Measurements from ENCODE around the gene LAT. TPM values are rescaled to one million over a fixed set of nuclear protein-coding genes. Genes with fewer than 3 reads are reported as not detected.
A peak's percentile ranks its signal among the peaks of the same experiment; 100 is the strongest.

Gene LAT
- total and polyA plus RNA-seq, 7 donors = 1.4 to 26.2 (median 7.1) TPM

DNA sequence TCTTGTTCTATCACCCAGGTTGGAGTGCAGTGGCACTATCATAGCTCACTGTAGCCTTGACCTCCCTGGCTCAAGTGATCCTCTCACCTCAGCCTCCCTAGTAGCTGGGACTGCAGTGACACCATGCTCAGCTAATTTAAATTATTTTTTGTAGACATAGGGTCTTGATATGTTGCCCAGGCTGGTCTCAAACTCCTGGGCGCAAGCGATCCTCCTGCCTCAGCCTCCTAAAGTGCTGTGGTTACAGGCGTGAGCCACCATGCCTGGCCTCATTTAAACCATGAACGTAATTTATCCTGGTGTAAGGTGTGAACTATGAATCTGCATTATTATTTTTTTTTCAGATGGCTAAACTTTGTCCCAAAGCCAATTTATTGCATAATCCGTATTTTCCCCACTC lies 37.3 kb downstream of the LAT start:
- intact Hi-C loops (cut with DNase I) = no loop called here

DNA sequence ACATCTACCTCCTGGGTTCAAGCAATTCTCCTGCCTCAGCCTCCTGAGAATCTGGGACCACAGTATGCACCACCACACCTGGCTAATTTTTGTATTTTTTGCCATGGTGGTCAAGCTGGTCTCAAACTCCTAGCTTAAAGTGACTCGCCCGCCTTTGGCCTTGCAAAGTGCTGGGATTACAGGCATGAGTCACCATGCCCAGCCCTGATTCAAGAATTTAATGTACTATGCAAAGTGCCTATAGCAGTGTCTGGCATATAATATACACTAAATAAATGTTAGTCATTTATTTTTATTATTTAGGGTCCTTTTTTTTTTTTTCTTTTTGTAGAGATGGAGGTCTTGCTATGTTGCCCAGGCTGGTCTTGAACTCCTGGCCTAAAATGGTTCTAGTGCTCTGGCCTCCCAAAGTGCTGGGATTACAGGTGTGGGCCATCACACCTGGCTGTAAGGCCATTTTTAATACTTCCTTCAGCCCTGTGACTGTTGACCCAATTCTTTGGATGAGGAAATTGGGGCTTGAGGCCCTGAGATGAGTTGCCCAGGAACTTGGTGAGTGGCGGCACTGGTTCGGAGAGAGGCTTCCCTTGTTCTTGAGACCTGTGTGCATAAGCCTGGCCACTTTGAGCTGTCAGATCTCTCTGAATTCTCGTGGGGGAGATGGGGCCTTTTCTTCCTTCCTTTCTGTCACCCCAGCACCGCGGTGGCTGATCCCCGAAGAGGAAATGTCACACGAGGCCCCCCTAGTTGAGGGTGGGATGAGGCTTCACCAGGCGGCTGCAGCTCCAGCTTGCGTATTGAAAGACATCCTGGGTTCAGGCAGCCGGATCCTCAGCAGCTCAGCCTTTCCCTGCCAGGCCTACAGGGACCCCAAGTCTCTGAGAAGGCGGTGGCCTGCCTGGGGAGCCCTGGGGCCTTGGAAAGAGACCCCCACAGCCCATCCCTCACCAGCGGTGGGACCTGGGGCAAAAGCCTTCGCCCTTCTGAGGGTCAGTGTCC lies 38.7 kb downstream of the LAT start:
- TF ChIP-seq, protein P1, sequence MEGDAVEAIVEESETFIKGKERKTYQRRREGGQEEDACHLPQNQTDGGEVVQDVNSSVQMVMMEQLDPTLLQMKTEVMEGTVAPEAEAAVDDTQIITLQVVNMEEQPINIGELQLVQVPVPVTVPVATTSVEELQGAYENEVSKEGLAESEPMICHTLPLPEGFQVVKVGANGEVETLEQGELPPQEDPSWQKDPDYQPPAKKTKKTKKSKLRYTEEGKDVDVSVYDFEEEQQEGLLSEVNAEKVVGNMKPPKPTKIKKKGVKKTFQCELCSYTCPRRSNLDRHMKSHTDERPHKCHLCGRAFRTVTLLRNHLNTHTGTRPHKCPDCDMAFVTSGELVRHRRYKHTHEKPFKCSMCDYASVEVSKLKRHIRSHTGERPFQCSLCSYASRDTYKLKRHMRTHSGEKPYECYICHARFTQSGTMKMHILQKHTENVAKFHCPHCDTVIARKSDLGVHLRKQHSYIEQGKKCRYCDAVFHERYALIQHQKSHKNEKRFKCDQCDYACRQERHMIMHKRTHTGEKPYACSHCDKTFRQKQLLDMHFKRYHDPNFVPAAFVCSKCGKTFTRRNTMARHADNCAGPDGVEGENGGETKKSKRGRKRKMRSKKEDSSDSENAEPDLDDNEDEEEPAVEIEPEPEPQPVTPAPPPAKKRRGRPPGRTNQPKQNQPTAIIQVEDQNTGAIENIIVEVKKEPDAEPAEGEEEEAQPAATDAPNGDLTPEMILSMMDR (IDR thresholded peaks at IDR 0.05) = no peak
- TF ChIP-seq POLR2AphosphoS5 (IDR thresholded peaks at IDR 0.05) (no peak), EP300 (IDR thresholded peaks at IDR 0.05) (no peak), POLR2A (IDR thresholded peaks at IDR 0.05) (no peak)
- Histone ChIP-seq H3K9me3 (no peaks in the 10 kb centered on the region), H3K27ac (no peak overlapping the region), H3K36me3 (no peaks in the 10 kb centered on the region), H3K27me3 (peaks cover 0 to 7% (median 0%) of the 10 kb centered on the region in 3 donors), H3K4me1 (no peaks in the 10 kb centered on the region), H3K4me3 (no peak overlapping the region)
- 61 to 77% methylated on average over 15 of the region's 15 CpGs for WGBS, 2 donors
- DNase-seq = peak; percentile 34
- intact Hi-C loops (cut with DNase I) = no loop called here

More for the DNA sequence above, 37.3 kb downstream of the LAT start:
- H3K36me3 ChIP-seq = no peaks in the 10 kb centered on the region
- H3K27ac ChIP-seq = no peak overlapping the region
- H3K27me3 ChIP-seq = peaks cover 0 to 7% (median 0%) of the 10 kb centered on the region in 3 donors
- H3K4me3 ChIP-seq = no peak overlapping the region
- TF ChIP-seq, protein P1 (IDR thresholded peaks at IDR 0.05) = no peak
- TF ChIP-seq POLR2AphosphoS5 (IDR thresholded peaks at IDR 0.05) (no peak), POLR2A (IDR thresholded peaks at IDR 0.05) (no peak), EP300 (IDR thresholded peaks at IDR 0.05) (no peak)
- H3K4me1 ChIP-seq = no peaks in the 10 kb centered on the region
- DNase-seq = no peak
- WGBS, 2 donors = 84 to 93% methylated on average over 5 of the region's 5 CpGs
- H3K9me3 ChIP-seq = no peaks in the 10 kb centered on the region

DNA sequence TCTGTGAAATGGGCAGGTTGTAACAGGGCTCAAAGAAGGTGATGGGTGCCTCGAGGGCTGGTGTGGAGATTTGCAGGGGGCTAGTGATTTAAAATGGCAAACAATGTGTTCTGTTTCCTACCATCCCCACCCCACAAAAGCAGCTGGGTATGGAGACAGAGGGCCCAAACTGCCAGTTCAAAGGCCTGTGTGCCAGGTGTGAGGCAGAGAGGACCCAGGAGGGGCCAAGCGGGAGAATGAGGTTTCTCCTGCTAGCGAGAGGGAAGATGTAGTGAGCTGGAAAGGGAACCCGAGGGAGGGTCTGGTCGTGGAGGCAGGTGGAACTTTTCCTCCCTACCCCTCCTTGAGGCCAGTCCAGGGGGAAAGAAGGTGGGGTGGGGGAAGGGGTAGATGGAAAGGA lies 39.4 kb downstream of the LAT start:
- Histone ChIP-seq H3K4me1 (no peaks in the 10 kb centered on the region), H3K27me3 (peaks cover 0 to 7% (median 0%) of the 10 kb centered on the region in 3 donors), H3K9me3 (no peaks in the 10 kb centered on the region), H3K36me3 (no peaks in the 10 kb centered on the region), H3K4me3 (no peak overlapping the region), H3K27ac (no peak overlapping the region)
- WGBS, 2 donors = 53 to 64% methylated on average over 5 of the region's 5 CpGs
- TF ChIP-seq EP300 (IDR thresholded peaks at IDR 0.05) = no peak
- TF ChIP-seq, protein P1 (IDR thresholded peaks at IDR 0.05) = no peak
- intact Hi-C loops (cut with DNase I) = no loop called here
- DNase-seq = peak; percentile 8

DNA sequence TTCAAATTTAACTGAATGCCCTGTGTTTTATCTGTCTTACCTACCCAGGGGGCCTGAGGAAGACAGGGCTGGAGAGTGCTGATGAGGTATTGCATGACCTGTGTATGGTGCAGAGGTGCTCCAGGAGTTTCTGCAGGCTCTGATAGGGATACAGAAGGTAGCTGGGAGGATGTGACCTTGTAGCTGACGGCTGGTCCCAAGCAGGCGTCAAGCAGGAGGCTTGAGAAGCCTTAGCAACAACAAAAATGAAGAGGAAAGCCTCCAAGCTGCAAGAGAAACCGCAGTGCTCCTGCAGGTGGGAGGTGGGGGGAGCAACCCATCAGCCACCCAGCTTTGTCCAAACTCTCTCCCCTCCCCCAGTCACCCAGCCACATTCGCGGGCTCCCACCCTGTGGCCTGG lies 40.4 kb downstream of the LAT start:
- peak; percentile 46 for DNase-seq
- no peak for TF ChIP-seq POLR2A (IDR thresholded peaks at IDR 0.05)
- no peak for TF ChIP-seq EP300 (IDR thresholded peaks at IDR 0.05)
- TF ChIP-seq POLR2AphosphoS5 (IDR thresholded peaks at IDR 0.05) = no peak
- H3K27me3 ChIP-seq = peaks cover 0 to 7% (median 0%) of the 10 kb centered on the region in 3 donors

DNA sequence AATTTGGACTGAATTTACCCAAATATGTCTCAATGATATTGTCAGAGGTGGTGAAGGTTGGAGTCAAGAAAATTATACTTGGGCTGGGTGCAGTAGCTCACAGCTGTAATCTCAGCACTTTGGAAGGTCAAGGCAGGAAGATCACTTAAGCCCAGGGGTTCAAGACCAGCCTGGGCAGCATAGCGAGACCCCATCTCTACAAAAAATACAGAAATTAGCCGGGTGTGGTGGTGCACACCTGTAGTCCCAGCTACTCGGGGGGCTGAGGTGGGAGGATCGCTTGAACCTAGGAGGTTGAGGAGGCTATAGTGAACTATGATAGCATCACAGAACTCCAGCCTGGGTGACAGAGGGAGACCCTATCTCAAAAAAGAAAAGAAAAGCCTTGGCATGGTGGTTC lies 40.9 kb downstream of the LAT start:
- H3K36me3 ChIP-seq = no peaks in the 10 kb centered on the region
- 91 to 92% methylated on average over 4 of the region's 4 CpGs for WGBS, 2 donors
- DNase-seq = peak; percentile 2
- H3K27me3 ChIP-seq = peaks cover 0 to 7% (median 0%) of the 10 kb centered on the region in 3 donors
- no peaks in the 10 kb centered on the region for H3K9me3 ChIP-seq
- no peak overlapping the region for H3K27ac ChIP-seq
- H3K4me3 ChIP-seq = no peak overlapping the region
- no peaks in the 10 kb centered on the region for H3K4me1 ChIP-seq
- TF ChIP-seq, protein P1 (IDR thresholded peaks at IDR 0.05) = no peak
- TF ChIP-seq POLR2AphosphoS5 (IDR thresholded peaks at IDR 0.05) (no peak), EP300 (IDR thresholded peaks at IDR 0.05) (no peak), POLR2A (IDR thresholded peaks at IDR 0.05) (no peak)
- intact Hi-C loops (cut with DNase I) = no loop called here

More for the DNA sequence above, 40.4 kb downstream of the LAT start:
- H3K4me3 ChIP-seq = no peak overlapping the region
- H3K36me3 ChIP-seq = no peaks in the 10 kb centered on the region
- 51 to 66% methylated on average over 5 of the region's 5 CpGs for WGBS, 2 donors
- intact Hi-C loops (cut with DNase I) = no loop called here
- H3K9me3 ChIP-seq = no peaks in the 10 kb centered on the region
- no peak overlapping the region for H3K27ac ChIP-seq
- H3K4me1 ChIP-seq = no peaks in the 10 kb centered on the region
